ENCODE data around the gene C1QL1.
"Not testable (repeated sequence)": the region's sequence is repeated elsewhere in the genome, so short reads cannot be mapped to it uniquely, and the experiment has no call there.

DNA sequence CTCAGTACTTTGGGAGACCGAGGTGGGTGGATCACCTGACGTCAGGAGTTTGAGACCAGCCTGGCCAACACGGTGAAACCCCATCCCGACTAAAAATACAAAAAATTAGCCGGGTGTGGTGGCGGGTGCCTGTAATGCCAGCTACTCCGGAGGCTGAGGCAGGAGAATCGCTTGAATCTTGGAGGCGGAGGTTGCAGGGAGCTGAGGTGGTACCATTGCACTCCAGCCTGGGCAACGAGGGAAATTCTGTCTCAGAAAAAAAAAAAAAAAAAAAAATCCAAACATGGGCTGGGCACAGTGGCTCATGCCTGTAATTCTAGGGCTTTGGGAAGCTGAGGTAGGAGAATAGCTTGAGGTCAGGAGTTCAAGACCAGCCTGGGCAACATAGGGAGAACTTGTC lies 22.5 kb downstream of the C1QL1 start:
- TF ChIP-seq, protein P1, sequence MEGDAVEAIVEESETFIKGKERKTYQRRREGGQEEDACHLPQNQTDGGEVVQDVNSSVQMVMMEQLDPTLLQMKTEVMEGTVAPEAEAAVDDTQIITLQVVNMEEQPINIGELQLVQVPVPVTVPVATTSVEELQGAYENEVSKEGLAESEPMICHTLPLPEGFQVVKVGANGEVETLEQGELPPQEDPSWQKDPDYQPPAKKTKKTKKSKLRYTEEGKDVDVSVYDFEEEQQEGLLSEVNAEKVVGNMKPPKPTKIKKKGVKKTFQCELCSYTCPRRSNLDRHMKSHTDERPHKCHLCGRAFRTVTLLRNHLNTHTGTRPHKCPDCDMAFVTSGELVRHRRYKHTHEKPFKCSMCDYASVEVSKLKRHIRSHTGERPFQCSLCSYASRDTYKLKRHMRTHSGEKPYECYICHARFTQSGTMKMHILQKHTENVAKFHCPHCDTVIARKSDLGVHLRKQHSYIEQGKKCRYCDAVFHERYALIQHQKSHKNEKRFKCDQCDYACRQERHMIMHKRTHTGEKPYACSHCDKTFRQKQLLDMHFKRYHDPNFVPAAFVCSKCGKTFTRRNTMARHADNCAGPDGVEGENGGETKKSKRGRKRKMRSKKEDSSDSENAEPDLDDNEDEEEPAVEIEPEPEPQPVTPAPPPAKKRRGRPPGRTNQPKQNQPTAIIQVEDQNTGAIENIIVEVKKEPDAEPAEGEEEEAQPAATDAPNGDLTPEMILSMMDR (IDR thresholded peaks at IDR 0.05 in 4 of 5, conservative IDR thresholded peaks at IDR 0.05 in 1 of 5), result not testable (repeated sequence)
- TF ChIP-seq POLR2A (IDR thresholded peaks at IDR 0.05), result not testable (repeated sequence)

All from gastrocnemius medialis (tissue), 4 donors.